ENCODE data around the gene UBXN2A. TPM values are rescaled to one million over a fixed set of nuclear protein-coding genes. Genes with fewer than 3 reads are reported as not detected.
"Not testable (repeated sequence)": the region's sequence is repeated elsewhere in the genome, so short reads cannot be mapped to it uniquely, and the experiment has no call there.

The UBXN2A gene
- total RNA-seq, 1 experiment from 2014 or later: 21.9 TPM

DNA sequence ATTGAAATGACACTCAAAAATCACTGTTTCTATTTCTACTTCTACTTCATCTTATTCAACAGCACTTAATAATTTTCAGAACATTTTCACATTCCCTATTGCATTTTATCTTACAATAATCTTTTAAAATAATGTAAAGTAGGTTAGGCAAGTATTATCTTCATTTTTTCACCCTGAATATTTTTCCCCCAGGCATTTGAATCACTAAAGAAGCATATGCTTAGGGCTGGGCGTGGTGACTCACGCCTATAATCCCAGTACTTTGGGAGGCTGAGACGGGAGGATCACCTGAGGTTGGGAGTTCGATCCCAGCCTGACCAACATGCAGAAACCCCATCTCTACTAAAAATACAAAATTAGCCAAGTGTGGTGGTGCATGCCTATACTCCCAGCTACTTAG is 100.2 kb downstream of the UBXN2A start:
- DNase-seq (ENCODE audit: extremely low read depth, low read depth): no peak

DNA sequence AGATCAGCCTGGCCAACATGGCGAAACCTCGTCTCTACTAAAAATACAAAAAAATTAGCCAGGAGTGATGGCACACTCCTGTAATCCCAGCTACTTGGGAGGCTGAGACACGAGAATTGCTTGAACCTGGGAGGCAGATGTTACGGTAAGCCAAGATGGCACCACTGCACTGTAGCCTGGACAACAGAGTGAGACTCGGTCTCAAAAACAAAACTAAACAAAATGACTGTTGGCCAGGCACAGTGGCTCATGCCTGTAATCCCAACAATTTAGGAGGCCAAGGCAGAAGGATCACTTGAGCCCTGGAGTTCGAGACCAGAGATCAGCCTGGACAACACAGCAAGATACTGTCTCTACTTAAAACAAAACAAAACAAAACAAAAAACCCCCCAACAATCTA is 102.9 kb downstream of the UBXN2A start:
- DNase-seq (ENCODE audit: extremely low read depth, low read depth): not testable (repeated sequence)

DNA sequence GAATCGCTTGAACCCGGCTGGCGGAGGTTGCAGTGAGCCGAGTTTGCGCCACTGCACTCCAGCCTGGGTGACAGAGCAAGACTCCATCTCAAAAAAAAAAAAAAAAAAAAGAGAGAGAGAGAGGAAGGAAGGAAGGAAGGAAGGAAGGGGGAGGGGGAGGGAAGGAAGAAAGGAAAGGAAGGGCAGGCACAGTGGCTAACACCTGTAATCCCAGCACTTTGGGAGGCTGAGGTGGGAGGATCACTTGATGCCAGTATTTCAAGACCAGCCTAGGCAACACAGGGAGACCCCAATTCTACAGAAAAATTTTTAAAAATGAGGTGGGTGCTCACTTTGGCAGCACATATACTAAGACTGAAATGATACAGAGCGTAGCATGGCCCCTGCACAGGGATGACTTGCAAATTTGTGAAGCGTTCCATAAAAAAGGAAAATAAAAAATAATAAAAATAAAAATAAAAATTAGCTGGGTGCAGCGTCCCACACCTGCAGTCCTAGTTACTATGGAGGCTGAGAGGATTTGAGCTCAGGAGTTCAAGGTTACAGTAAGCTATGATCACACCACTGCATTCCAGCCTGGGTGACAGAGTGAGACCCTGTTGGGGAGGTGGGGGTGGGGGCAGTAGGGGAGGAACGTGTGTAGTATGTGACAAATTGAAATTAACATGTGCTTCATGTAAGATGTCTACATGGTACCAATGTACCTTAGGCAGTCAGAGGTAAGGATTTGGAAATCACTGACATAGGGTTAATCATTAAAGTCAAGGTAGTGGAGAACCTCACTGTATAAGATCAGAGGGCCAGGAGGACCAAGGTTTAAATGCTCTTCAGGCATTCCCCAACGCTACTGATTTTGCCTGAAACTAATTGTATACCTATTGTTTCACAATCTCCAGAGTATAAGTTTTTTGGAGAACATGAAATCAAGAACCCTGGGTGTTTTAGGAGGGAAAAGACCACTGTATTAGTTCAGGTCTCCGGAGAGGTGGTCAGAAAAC is 105.5 kb downstream of the UBXN2A start:
- no peak for DNase-seq (ENCODE audit: extremely low read depth, low read depth)

DNA sequence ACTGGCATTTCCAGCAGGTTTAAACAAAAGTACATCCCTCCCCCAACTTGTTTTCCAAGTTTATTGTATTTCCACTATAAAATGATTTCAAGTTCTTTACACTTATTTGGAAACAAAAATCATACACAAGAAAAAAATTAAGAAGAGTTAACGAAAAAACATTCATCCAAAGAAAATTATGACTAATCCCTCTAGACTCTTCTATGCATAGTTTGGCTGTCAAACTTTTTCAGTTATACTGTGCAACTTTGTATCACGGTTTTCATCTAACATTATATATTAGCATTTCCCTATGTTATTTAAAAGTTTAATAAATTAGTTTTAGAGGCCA is 106.3 kb downstream of the UBXN2A start:
- no peak for DNase-seq (ENCODE audit: extremely low read depth, low read depth)

DNA sequence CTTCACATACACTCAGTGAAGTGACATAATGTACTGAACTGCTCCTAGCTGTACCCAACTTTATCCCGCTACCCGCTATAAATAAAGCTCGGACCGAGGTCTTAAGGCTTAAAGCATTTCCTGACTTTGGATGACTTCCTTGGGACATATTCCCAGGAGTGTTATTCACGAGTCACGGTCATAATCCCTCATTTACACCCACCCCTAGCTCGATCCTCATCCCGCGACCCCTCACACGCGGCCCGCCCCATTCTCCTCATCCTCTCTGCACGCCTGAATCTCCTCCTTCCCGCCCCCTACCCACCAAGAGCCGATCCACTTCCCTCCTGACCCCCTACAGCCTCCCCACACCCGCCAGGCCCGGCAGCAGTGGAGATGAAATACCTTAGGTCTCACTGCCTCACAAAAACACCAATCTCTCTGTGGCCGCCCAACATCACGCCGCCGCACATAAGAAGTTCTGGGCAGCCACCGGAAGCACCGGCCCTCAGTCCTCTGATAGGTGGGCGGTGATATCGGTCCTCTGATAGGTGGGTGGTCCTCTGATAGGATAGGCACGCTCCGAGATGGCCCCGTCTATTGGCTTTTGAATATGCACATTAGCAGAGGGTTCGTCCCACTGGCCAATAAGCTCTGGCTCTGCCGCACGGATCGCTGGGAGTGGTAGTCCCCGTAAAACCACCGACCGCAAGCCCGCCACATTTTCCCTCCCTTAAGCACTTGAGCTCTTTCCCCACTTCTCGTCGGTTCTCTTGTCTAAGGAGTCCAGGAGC is 106.9 kb downstream of the UBXN2A start, which contains the start of gene WDCP:
WDCP (minus strand) TSS at position 462 of the 773 bp plus-strand sequence. CDS start 7,897 bp downstream, outside the sequence.
- DNase-seq (ENCODE audit: extremely low read depth, low read depth): peak; percentile 98

DNA sequence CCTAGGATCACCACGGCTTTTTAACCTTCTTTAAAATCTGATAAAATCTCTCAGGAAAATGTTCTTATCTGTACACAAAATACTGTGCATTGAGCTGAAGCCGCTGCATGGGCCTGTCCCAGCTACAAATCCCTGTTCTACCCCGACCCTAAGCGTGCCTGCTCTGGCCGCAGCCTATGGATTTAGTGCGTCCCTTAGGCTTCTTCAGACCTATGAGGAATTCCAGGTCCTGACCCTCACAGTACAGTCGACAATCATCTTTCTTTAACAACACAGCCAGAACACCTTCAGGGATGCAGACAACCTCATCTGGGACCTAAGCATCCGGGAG is 107.4 kb downstream of the UBXN2A start:
- no peak for DNase-seq (ENCODE audit: extremely low read depth, low read depth)

DNA sequence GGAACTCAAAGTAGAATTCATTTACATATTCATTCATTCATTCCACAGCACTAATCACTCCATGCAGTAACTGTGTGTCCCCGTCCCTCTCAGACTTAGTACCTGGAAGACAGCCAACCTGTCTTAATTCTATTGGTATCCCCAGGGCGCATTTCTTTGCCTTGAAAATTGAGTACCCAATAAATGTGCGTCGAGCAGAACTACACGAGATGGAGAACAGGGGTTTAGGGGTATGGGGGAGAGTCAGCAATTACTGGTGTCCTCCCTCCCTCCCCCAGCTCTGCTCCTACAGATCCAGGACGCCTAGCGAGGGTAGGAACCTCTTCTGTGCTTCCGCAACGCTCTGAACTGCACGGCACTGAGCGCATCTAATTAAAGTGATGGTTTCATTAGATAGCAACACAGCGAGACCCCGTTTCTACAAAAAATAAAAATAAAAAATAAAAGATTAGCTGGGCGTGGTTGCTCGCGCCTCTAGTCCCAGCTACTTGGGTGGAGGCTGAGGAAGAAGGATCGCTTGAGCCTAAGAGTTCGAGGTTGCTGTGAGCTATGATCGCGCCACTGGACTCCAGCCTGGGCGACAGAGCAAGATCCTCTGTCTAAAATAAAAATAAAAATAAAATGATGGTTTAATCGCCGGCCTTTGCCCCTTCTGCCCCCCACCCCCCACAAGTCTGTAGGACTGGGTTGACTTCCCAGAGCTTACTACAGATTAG is 108.7 kb downstream of the UBXN2A start:
- DNase-seq (ENCODE audit: extremely low read depth, low read depth): no peak

DNA sequence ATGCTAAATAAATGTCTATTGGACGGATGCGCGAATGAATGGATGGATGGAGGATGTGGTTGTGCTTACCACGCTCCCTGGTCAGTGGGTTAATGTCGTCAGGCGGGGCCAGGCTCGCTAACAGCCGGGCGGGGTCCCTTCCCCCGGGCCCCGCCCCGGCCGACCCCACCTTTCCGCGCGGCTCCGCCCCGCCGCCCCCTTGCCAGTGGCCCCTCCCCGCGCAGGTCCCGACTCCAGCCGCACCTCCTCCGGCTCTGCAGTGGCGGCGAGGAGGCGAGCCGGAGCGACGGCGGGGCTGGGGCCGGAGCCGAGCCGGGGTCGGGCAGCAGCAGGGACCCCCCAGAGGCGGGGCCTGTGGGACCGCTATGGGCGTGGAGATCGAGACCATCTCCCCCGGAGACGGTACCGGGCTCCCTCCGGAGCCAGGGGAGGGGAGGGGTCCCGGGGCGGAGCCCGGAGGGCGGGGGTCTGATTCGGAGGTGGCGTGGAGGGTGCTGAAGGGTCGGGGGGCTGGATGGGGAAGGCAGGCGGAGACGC is 109.3 kb downstream of the UBXN2A start, which contains the start of gene FKBP1B:
FKBP1B (plus strand) TSS at position 257 of the 537 bp plus-strand sequence; CDS start at position 366, 109 bp downstream.
- peak; percentile 23 for DNase-seq (ENCODE audit: extremely low read depth, low read depth)

DNA sequence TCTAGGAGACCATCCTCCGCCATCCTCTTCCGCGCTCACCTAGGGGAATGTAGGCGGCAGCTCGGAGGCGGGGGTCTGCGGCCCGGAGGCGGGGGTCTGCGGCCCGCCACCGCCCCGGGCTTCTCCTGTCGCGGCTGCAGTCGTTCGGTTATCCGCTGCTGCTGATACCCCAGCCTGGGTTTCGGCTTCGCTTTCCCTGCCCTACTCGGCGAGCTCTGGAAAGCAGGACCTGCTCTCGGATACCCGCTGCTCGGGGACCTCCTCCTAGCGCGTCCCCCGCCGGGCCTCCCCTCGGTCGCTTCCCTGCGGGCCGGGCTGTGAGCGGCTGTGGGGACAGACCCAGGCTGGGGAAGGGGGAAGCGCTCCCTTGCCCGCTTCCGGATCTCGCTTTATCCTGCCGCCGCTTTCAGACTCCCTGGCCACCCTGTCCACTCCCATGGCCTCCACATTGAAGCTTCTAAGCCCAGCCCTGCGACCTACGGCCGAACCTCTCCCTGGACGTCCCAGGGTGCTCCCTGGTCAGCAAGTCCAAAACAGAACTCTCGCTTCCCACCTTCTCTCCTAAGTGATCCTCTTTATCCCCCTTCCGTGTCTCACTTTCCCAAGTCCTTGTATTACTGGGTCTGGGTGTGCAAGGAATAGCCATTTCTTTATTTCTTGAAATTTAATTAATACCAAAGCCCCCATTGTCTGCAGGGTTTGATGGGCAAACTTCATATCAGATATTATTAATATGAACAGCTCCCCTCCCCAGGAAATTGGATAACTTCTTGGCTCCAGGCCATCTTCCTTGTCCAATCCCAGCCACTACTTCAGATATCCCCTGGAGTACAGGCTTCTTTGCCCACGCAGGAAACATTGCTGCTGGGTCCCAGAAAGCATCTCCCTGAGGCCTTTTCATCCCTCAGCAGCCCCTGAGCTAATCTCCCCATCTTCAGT is 110.0 kb downstream of the UBXN2A start:
- DNase-seq (ENCODE audit: extremely low read depth, low read depth): no peak

DNA sequence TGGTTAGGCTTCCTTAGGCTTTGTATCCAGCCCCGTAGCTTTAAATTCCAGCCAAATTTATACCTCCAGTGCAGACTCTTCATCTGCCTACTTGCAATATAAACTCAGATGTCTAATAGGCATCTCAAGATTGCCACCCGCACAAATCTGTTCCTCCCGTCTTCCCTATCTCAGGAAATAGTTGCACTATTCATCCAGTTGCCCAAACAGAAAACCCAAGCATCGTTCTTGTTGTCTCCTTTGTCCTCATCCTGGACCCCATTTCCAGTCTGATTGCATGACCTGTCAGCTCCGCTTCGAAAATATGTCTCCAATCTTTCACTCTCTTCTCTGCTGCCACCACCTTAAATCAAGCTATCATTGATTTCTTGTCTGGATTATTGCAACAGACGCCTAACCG is 111.6 kb downstream of the UBXN2A start:
- no peak for DNase-seq (ENCODE audit: extremely low read depth, low read depth)

DNA sequence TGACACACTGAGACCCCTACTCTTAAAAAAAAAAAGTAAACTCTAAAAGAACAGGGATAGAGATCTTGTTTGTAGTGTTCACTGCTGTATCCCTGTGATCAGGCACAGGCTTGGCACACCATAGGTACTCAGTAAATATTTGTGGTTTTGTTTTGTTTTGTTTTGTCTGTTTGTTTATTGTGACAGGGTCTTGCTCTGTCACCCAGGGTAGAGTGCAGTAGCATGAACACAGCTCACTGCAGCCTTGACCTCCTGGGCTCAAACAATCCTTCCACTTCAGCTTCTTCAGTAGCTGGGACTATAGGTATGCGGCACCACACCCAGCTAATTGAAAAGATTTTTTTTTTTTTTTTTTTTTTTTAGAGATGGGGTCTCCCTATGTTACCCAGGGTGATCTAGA is 112.7 kb downstream of the UBXN2A start:
- DNase-seq (ENCODE audit: extremely low read depth, low read depth): no peak

Small RNAs within 50 kb of the gene (small RNA-seq; reads per million reads assigned to genes)
- gene RN7SL610P: 0 reads per million in 2 experiments
- gene RNU6-370P: 0 reads per million in 2 experiments

Other genes with a start within 250 kb of the UBXN2A start
- gene ATAD2B, start 13.3 kb upstream of the UBXN2A start, total RNA-seq (2014; rRNA removed; shearing (Covaris generic)): 15.0 and 16.7 TPM in 2 replicates
- 0.17 and 0.63 TPM in 2 replicates for gene MFSD2B, start 69.6 kb downstream of the UBXN2A start, total RNA-seq (2014; rRNA removed; shearing (Covaris generic))
- gene WDCP, start 106.9 kb downstream of the UBXN2A start, total RNA-seq (2014; rRNA removed; shearing (Covaris generic)): 9.2 and 9.8 TPM in 2 replicates
- gene FKBP1B, start 109.3 kb downstream of the UBXN2A start, total RNA-seq (2014; rRNA removed; shearing (Covaris generic)): 0.38 TPM in 1 of 2 replicates, not detected in the other
- gene SF3B6, start 135.9 kb downstream of the UBXN2A start, total RNA-seq (2014; rRNA removed; shearing (Covaris generic)): 282 and 312 TPM in 2 replicates
- 20.2 and 21.4 TPM in 2 replicates for gene TP53I3, start 144.4 kb downstream of the UBXN2A start, total RNA-seq (2014; rRNA removed; shearing (Covaris generic))
- gene PFN4, start 182.9 kb downstream of the UBXN2A start, total RNA-seq (2014; rRNA removed; shearing (Covaris generic)): 0.77 and 1.6 TPM in 2 replicates
- gene FAM228B, start 183.0 kb downstream of the UBXN2A start, total RNA-seq (2014; rRNA removed; shearing (Covaris generic)): 1.3 and 2.5 TPM in 2 replicates
- not detected in 2 replicates for gene FAM228A, start 234.6 kb downstream of the UBXN2A start, total RNA-seq (2014; rRNA removed; shearing (Covaris generic))

All from NCI-H460 (cell line).